Motor neuron (in vitro differentiated cells): Measurements from ENCODE around the gene METAP1D. TPM values are rescaled to one million over a fixed set of nuclear protein-coding genes. Genes with fewer than 3 reads are reported as not detected.
"Not testable (repeated sequence)": the region's sequence is repeated elsewhere in the genome, so short reads cannot be mapped to it uniquely, and the experiment has no call there.

Experiments used
- ATAC-seq, 8 experiments: fragments of 200-7000 bp; cut with Tn5 transposase; replicated peaks in 6 of 8; 2 replicates each; pipeline ENCODE4 v1.8.0; 2021; ENCODE audit warnings: mild to moderate bottlenecking in 8 of 8, moderate library complexity in 8 of 8
- H3K27ac ChIP-seq, 2 donors: fragments of 250-450 bp; sonication (Bioruptor Pico); 2 replicates each; pipeline ENCODE4 v1.9.0; 2021; ENCODE audit warnings: antibody characterized with exemption in 2 of 2, mild to moderate bottlenecking in 2 of 2, moderate library complexity in 1 of 2
- H3K4me1 ChIP-seq, 2 donors: fragments of 250-450 bp; sonication (Bioruptor Pico); replicated peaks in 1 of 2; 2 replicates each; pipeline ENCODE4 v1.6.1; 2021; ENCODE audit warnings: antibody characterized with exemption in 2 of 2, mild to moderate bottlenecking in 2 of 2, moderate library complexity in 1 of 2
- H3K4me3 ChIP-seq, 5 donors: fragments of 250-450 bp; sonication (Bioruptor Pico); 2 replicates each; pipeline ENCODE4 v1.9.0; 2021; ENCODE audit warnings: antibody characterized with exemption in 5 of 5, mild to moderate bottlenecking in 5 of 5, moderate library complexity in 4 of 5
- WGBS, 10 experiments: fragments of 450-650 bp; shearing (Covaris generic); methylation state at CpG; one replicate each; pipeline ENCODE4 v1.0.0; 2022; 5-methylcytosine and 5-hydroxymethylcytosine counted together
- in situ Hi-C, 9 experiments: fragments of 400-800 bp; cut with MboI; loops; one replicate each; pipeline ENCODE4 v1.15.0; 2021; ENCODE audit warnings: low sequenced_read_pairs in 9 of 9, low pct_unique_long_range_greater_than_20kb in 2 of 9; ENCODE audit not compliant: unreplicated experiment in 9 of 9
- total RNA-seq, 8 experiments: library from RNA; unstranded; fragments of 300-600 nt; gene quantifications; 2 replicates each; pipeline versions ENCODE4 v1.2.3 to v1.2.4, GENCODE V29; 2022

The METAP1D gene
- total RNA-seq, 8 experiments from 2014 or later = 2.5 to 44.9 (median 6.3) TPM

GRCh38 chr2:171966688-171967087 is 33.1 kb upstream of the METAP1D start:
- ATAC-seq = no peak
- Histone ChIP-seq H3K4me1 (no peaks in the 10 kb centered on the region), H3K4me3 (no peak overlapping the region), H3K27ac (no peak overlapping the region)
- in situ Hi-C loops = no loop called here

- Histone ChIP-seq H3K27ac (no peak overlapping the region), H3K4me3 (no peak overlapping the region), H3K4me1 (no peaks in the 10 kb centered on the region)
- in situ Hi-C loops = no loop called here
- ATAC-seq = no peak
These were observed 31.2 kb upstream of the METAP1D start for GRCh38 chr2:171968509-171968908.

DNA sequence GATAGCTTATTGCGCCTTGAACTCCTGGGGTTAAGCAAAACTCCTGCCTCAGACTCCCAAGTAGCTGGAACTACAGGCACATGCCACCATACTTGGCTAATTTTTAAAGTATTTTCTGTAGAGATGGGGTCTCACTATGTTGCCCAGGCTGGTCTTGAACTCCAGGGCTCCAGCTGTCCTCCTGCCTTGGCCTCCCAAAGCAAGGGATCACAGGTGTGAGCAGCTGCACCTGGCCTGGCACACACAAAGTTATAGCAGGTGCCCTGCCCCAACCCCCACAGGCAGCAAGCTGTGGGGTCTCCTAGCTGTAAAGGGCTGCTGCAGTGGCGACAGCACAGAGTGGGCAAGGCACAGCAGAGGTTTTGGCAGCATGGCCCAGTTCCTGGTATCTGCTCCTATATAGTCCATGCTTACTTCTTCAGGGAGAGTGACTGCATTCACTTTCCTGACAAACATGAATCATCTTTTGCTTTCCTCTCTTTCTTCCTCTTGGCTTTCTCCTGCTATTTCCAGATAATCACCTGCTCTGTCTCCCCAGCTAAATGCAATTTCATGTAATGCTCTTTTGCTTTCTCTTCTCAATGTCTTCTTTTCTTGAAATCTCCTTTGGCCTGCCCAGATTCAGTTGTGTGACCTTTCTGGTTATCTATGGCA is 27.3 kb upstream of the METAP1D start:
- ATAC-seq = no peak
- in situ Hi-C loops = no loop called here
- Histone ChIP-seq H3K4me3 (no peak overlapping the region), H3K27ac (no peak overlapping the region), H3K4me1 (no peaks in the 10 kb centered on the region)
- WGBS, 10 experiments = 80 to 100% (median 100%) methylated on average over 1 of the region's 2 CpGs; no CpG with 5 or more reads in 1 of the 10 experiments

DNA sequence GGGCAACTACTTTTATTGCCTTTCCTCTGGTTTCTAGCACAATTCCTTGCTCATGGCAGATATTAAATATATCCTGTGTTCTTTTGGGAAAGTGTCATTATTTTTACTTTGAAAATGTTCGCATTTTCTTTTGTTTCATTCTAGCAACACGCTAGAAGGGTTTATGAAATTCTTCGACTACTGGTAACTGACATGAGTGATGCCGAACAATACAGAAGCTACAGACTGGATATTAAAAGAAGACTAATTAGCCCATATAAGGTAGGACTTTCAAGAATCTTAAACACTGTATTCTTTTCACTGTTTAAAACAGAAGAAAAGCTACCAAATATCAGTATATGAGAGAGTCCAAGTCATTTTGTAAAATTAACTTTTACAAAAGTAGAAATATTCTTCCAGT is 20.6 kb upstream of the METAP1D start:
- H3K4me3 ChIP-seq = no peak overlapping the region
- no peaks in the 10 kb centered on the region for H3K4me1 ChIP-seq
- WGBS, 10 experiments = 80 to 100% (median 100%) methylated on average over 1 to 4 of the region's 4 CpGs
- in situ Hi-C loops = no loop called here
- no peak for ATAC-seq
- no peak overlapping the region for H3K27ac ChIP-seq

DNA sequence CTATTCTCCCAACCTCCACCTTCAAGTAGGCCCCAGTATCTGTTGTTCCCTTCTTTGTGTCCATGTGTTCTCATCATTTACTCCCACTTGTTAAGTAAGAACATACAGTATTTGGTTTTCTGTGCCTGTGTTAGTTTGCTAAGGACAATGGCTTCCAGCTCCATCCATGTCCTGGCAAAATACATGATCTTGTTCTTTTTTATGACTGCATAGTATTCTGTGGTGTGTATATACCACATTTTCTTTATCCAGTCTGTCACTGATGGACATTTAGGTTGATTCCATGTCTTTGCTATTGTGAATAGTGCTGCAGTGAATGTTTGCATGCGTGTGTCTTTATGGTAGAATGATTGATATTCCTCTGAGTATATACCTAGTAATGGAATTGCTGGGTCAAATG is 15.8 kb upstream of the METAP1D start:
- H3K27ac ChIP-seq, in situ Hi-C loops, H3K4me1 ChIP-seq, ATAC-seq, H3K4me3 ChIP-seq: not testable (repeated sequence)
- 80 to 100% (median 100%) methylated on average over 1 of the region's 1 CpG; no CpG with 5 or more reads in 3 of the 10 experiments for WGBS, 10 experiments

- 60 to 100% (median 94%) methylated on average over 1 to 2 of the region's 2 CpGs; no CpG with 5 or more reads in 3 of the 10 experiments for WGBS, 10 experiments
- Histone ChIP-seq H3K27ac (no peak overlapping the region), H3K4me1 (no peaks in the 10 kb centered on the region), H3K4me3 (no peak overlapping the region)
- ATAC-seq = no peak
- in situ Hi-C loops = no loop called here
These were observed 14.7 kb upstream of the METAP1D start for GRCh38 chr2:171985076-171985475.

GRCh38 chr2:171986778-171987177 is 13.0 kb upstream of the METAP1D start:
- Histone ChIP-seq H3K4me3 (no peak overlapping the region), H3K4me1 (no peaks in the 10 kb centered on the region), H3K27ac (no peak overlapping the region)
- no peak for ATAC-seq
- in situ Hi-C loops = no loop called here
- 89 to 100% (median 100%) methylated on average over 1 to 4 of the region's 4 CpGs; no CpG with 5 or more reads in 1 of the 10 experiments for WGBS, 10 experiments

DNA sequence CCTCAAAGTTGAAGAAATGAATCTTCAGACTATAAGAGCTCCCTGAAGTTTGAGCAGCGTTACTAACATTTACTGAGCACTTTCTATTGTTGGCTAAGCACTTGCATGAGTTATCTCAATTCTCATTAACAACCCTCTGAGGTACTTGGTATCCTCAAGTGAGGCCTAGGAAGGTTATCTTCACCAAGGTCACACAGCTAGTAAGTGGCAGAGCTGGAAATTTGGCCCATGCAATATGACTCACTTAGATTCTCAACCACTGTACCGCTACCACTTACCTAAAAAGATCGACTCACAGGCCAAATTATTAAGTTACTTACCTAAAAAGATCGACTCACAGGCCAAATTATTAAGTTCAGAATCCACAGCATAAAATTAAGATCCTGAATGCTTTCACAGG is 8.7 kb upstream of the METAP1D start:
- in situ Hi-C loops = no loop called here
- Histone ChIP-seq H3K4me1 (no peaks in the 10 kb centered on the region), H3K4me3 (no peak overlapping the region), H3K27ac (no peak overlapping the region)
- no peak for ATAC-seq
- WGBS, 10 experiments = 67 to 91% (median 77%) methylated on average over 1 to 4 of the region's 4 CpGs; no CpG with 5 or more reads in 1 of the 10 experiments

DNA sequence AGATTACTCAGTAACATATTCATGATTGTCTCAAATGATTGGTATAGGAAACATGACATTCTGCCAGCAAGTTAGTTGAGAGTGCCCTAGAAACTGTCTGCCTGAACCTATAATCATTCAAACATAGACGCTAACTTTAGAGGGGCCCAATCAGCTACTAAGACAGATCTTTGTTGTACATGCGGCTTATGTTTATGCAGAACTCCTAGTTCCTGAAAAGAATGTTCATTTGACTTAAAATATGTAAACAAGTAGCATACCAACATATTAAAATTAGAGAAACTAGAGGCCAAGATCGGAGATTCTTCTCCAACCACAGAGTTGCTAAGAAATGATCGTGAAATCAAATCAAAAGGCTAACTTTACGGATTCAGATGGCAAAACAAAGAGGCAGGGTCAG is 4.2 kb upstream of the METAP1D start:
- Histone ChIP-seq H3K4me1 (peaks cover 7 to 9% of the 10 kb centered on the region in 2 donors), H3K4me3 (no peak overlapping the region), H3K27ac (no peak overlapping the region)
- WGBS, 10 experiments = 73 to 100% (median 88%) methylated on average over 1 to 5 of the region's 5 CpGs
- no peak for ATAC-seq
- in situ Hi-C loops = no loop called here

DNA sequence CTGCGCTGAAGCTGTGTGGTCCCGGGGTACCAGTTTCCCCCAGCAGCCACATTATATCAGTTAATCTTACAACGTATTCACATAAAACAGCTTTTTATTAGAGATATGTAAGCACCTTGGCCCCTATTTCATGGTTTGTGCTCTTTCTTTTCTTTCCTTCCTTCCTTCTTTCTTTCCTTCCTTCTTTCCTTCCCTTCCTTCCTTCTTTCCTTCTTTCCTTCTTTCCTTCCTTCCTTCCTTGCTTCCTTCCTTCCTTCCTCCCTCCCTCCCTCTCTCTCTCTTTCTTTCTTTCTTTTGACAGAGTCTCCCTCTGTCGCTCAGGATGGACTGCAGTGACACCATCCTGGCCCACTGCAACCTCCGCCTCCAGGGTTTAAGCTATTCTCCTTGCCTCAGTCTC is 3.7 kb upstream of the METAP1D start:
- in situ Hi-C loops = no loop called here
- no peak for ATAC-seq
- Histone ChIP-seq H3K4me1 (peaks cover 9 to 13% of the 10 kb centered on the region in 2 donors), H3K27ac (no peak overlapping the region), H3K4me3 (no peak overlapping the region)
- 75 to 100% (median 93%) methylated on average over 2 to 5 of the region's 5 CpGs; no CpG with 5 or more reads in 1 of the 10 experiments for WGBS, 10 experiments

DNA sequence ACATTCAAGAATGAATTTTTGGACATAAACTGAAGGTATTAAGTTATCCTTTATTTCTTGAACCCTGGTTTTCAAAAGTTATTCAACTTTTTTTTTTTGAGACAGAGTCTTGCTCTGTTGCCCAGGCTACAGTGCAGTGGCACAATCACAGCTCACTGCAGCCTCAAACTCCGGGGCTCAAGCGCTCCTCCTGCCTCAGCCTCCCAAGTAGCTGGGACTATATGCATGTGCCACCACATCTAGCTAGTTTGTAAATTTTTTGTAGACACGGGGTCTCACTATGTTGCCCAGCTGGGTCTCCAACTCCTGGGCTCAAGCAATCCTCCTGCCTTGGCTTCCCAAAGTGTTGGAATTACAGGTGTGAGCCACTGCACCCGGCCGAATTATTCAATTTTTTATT is 2.7 kb upstream of the METAP1D start:
- WGBS, 10 experiments = 62 to 100% (median 73%) methylated on average over 1 to 5 of the region's 5 CpGs; no CpG with 5 or more reads in 3 of the 10 experiments
- H3K27ac ChIP-seq, ATAC-seq, in situ Hi-C loops, H3K4me3 ChIP-seq: not testable (repeated sequence)
- H3K4me1 ChIP-seq = peaks cover 9 to 13% of the 10 kb centered on the region in 2 donors

DNA sequence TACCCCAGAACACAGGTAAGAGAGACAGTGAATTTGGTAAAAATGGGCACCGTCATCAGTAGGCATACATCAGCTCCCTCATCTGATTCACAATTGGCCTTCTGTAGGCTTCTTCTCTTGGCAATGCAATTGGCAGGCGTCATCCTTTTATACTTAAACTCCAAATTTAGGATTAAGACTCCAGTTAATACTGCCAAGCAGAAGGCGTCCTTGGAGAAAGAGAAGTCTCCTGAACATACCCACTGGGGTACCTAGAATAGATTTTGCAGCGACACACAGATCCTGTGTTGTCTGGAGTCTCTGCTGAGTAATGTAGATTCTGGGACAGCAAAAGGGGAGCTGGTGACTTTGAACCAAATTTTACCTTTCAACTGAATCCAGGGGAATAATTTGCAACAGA is 592 bp upstream of the METAP1D start:
- in situ Hi-C loops = no loop called here
- whole genome bisulfite sequencing, 10 experiments = 0 to 100% (median 67%) methylated on average over 1 to 4 of the region's 4 CpGs; no CpG with 5 or more reads in 1 of the 10 experiments
- Histone ChIP-seq H3K4me3 (peak overlapping the region; percentile 57 to 97 (median 68)), H3K27ac (no peak overlapping the region), H3K4me1 (peaks cover 9 to 13% of the 10 kb centered on the region in 2 donors)
- ATAC-seq = peak in 2 of 8 experiments; percentile 1 to 4

DNA sequence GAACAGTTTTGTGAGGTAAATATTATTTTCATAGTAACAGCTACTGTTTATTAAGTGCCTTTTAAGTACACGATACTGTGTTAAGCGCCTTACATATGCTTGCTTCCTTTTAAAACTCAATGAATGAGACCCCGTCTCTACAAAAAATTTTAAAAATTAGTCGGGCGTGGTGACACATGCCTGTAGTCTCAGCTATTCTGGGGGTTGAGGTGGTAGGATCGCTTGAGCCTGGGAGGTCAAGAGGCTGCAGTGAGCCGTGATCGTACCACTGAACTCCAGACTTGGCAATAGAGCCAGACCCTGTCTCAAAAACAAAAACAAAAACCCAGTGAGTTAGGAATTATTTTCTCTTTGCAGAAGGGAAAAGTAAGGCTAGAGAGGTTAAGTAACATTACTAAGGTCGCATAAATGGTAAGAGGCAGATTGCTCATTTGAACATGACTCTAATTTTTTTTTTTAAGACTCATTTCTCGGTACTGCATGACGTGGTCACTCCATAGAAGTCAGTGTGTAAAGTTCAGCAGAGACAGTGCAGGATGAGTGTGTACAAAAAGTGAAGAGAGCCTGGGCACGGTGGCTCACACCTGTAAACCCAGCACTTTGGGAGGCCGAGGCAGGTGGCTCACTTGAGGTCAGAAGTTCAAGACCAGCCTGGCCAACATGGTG is 1.1 kb downstream of the METAP1D start:
- H3K4me3 ChIP-seq = peak overlapping the region in 2 of 5 donors; percentile 70 to 97
- ATAC-seq = no peak
- in situ Hi-C loops = no loop called here
- WGBS, 10 experiments = 60 to 100% (median 89%) methylated on average over 1 to 13 of the region's 13 CpGs
- peaks cover 9 to 13% of the 10 kb centered on the region in 2 donors for H3K4me1 ChIP-seq
- H3K27ac ChIP-seq = no peak overlapping the region

GRCh38 chr2:172007372-172007771 is 7.6 kb downstream of the METAP1D start:
- WGBS, 10 experiments = 100% methylated on average over 1 of the region's 1 CpG; no CpG with 5 or more reads in 9 of the 10 experiments
- in situ Hi-C loops = no loop called here
- Histone ChIP-seq H3K4me1 (peaks cover 2 to 4% of the 10 kb centered on the region in 2 donors), H3K27ac (no peak overlapping the region), H3K4me3 (no peak overlapping the region)
- ATAC-seq = no peak
